ENCODE data around the gene PRODH2.
A peak's percentile ranks its signal among the peaks of the same experiment; 100 is the strongest.

PRODH2 gene

GRCh38 chr19:35757749-35758608 is 54.7 kb downstream of the PRODH2 start, which contains the start of gene PROSER3:
Gene PROSER3, plus strand, starts transcription at chr19:35758176. Its CDS starts 40 bp downstream, at chr19:35758216.
- DNase-seq (ENCODE audit: low read depth): peak; percentile 96

- no peak for DNase-seq (ENCODE audit: low read depth)
Measured at GRCh38 chr19:35757231-35757748, 55.4 kb downstream of the PRODH2 start.

DNA sequence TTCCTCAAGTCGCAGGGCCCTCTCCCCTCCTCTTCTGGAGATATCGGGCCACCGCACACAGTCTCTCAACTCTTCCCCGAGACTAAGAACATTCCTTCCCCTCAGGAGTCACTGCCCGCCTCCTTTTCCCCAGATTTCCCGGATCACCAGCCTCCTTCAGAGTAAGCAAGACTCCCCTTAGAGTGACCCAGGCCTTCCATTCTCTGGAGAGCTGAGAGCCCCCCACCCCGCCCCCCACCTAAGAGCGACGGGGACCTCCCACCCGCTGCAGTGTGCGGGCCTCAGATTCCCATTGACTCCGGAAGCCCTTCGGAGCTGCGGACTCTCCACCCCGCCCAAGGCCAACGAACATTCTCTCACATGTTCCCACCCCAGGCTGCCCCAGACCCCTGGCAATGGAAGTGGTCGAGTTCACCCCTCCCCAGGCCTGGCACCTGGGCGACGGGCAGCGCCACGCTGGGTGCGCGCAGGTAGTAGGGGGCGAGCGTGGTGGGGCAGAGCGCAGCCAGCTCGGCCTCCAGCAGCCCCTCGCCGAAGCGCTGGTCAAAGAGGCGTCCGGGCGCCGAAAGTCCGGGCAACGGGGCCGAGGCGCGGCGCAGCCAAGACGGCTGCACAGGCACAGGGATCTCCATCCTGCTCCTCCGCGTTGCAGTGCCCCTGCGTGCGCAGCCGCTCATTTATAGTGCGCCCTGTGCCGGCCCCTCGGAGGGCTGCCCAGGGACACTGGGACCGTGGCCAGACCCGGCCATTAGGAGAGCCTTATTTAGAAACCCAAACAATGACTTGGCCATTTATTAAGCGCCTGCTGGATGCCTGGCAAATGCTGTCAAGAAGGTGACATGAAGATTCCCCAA is 56.0 kb downstream of the PRODH2 start, which contains the start of gene HSPB6:
Gene HSPB6, minus strand, starts transcription at position 653 of the 854 bp plus-strand sequence. Its CDS starts 21 bp downstream, at position 632.
- DNase-seq (ENCODE audit: low read depth): no peak

DNA sequence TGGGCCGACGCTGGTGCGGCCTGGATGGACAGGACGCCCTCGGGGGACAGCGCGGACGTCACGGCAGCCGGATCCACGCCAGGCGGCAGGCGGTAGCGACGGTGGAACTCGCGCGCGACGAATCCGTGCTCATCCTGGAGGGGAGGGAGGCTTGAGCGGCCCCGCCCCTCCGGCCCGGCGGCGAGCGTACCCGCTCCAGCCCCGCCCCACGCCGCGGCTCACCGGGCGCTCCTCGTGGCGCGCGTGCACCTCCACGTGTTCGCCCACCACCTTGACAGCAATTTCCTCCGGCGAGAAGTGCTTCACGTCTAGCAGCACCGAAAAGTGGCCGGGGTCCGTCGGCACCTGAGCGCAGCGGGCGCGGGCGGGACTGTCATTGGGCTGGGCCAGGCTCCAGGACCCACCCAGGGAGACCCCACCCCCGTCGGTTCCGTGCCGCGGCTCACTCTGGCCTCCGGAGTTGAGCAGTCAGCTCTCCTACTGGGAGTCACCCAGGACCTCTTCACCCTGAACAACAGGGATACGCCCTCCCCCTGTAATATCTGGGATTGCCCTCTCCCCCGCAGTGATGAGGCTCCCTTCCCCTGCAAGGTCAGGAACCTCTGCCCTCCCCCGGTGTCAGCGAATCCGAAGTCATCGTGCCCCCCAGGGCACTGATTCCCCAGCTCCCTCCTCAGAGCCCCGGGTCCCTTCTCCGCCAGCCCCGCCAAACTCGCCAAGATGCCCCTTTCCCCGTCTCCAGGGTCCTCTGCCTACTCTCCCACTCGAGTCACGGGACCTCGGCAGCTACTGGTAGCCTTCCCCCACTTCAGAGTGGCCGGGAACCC is 56.9 kb downstream of the PRODH2 start:
- DNase-seq (ENCODE audit: low read depth): no peak

DNA sequence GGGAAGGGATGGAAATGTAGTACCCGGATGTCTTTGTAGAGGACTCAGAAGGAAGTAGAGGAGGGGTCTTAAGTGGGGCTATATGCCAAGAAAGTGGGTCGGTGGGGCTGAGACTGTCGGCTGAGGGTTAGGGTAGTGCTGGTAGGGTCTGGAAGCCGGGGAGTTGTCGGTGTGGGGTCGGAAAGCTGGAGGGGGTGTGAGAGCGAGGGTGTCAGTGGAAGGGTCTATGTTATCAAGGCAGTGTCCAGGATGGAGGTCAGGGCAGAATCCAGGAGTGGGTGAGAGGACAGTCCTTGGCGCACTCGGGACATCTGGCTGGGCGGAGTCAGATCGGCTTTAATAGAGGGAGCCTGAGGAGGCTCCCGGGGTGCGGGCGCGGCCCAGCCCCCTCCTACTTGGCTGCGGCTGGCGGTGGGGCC is 57.5 kb downstream of the PRODH2 start:
- DNase-seq (ENCODE audit: low read depth): no peak

DNA sequence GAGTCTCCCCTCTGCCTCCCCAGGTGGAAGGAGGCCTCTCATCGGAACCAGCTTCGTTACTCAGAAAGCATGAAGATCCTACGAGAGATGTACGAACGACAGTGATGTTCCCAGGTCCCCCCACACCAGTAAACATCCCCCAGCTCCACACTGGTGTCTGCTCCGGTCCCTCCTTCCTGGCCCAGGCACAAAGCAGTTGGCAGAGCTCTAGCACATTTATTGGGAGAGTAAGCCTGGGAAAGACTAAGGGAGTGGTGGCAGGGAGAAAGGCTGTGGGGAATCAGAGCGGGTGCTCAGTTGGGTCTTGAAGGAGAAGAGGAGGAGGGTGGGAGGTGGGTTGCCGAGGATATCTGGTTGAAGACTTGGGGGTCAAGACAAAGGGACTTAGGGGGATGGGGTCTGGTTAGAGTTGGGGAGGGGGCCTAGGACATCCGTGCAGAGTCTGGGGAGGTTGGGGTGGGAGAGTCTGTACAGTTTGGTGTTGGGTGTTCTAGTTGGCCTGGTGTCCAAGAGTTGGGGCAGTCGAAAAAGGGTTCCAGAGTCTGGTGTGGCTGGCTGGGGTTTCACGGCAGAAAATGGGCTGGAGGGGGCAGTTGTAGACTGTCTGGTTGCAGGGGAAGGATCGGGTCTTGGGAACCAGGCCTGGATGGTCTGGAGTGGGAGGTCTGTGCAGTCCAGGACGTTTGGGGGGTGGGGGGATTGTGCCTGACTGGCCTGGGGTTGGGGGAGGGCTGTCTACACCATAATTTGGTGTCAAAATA is 58.1 kb downstream of the PRODH2 start:
- no peak for DNase-seq (ENCODE audit: low read depth)

DNA sequence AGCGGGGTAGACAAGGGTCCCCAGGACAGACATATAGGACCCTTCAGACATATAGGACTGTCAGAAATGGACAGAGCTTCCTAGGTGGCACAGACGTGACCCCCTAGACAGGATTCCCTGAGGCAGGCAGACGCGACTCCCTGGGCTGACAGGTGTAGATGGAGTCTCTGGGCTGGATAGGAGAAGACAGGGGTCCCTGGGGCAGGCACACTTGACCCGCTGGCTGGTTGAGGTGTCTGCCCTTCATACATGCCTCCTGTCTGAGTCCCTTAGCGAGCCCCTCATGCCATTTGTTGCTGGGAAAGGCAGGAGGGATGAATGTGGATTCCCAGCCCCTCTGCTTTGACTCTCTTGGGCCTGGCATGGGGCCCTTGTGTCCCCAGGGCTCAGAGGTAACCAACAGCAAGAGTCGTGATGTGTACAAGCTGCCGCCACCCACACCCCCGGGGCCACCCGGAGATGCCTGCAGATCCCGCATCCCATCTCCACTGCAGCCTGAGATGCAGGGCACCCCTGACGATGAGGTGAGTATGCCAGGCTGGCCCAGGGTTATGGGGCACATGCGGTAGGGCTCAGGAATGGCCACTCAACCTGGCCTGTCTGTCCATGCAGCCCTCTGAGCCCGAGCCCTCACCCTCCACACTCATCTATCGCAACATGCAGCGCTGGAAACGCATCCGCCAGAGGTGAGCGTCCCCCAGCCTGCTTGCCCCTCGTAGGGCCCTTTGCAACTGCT is 58.8 kb downstream of the PRODH2 start:
- no peak for DNase-seq (ENCODE audit: low read depth)

DNA sequence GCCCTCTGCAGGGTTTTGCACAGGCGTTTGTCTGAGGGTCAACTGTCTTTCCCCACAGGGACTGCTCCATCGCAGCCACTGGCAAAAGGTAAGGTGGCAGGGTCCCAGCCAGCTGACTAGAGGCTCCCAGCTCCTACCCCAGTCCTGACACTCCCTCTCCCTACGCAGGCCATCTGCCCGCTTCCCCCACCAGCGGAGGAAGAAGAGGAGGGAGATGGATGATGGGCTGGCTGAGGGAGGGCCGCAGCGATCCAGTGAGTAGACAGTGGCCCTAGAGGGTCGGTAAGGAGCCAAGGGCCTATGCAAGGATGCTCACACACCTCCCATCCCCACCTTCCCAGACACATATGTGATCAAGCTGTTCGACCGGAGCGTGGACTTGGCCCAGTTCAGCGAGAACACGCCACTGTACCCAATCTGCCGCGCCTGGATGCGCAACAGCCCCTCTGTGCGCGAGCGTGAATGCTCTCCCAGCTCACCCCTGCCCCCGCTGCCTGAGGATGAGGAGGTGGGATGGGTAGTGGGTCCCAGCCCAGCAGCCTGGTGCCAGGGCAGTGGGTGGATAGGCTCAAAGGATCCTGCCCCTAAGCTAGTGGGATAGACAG is 59.8 kb downstream of the PRODH2 start:
- no peak for DNase-seq (ENCODE audit: low read depth)

DNA sequence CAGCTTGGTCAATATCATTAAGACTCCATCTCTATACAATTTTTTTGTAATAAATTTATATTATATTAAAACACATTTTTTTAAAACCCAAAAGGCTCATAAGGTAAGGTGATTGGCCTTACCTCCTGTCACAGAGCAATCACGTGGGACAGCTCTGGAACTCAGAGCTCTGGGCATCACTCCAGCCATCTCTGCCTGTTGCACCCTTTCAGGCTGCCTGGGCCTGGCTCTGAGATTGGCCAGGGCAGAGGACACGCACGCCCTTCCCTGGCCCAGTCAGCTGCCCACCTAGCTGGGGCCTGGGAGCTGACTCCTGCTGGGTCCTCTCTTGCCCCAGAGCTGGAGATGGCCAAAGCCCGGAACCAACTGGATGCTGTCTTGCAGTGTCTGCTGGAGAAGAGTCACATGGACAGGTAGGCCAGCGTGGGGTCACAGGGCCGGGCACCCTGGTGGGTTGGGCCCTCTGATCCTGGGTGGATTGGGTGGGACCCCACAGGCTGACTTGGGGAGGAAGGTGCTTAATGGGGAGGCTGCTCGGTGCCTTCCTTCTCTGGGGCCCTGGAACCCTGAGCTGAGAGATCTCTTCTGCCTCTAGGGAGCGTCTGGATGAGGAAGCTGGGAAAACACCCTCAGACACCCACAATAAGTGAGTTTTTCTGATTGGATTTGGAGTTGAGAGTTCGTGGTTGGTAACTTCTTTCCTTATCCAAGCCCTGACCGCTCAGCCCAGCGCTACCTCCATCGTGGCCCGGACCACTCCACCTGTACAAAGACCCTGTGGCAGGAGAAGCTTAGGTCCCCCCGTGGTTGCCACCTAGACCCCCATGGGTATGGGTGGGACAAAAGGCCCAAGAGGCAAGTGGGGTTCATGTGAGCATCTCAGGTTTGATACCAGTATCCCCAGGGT is 60.6 kb downstream of the PRODH2 start:
- no peak for DNase-seq (ENCODE audit: low read depth)

DNA sequence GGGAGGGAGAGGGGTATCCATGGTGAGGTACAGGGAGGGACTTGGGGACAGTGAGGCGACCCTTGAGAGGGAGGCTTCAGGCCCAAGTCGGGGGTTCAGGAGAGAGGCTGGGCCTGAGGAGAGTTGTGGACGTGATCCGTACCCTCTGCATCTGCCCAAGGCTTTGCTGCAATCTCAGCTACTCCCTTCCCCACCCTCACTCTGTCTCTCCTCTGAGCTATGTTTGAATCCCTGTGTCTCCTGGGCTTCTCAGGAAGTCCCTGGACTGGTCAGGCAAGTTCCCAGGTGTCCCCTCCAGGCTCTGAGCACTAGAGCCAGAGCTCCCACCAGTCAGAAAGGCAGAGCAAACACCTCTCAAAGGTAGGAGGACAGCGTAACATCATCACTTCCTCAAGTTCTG is 62.5 kb downstream of the PRODH2 start:
- DNase-seq (ENCODE audit: low read depth): no peak
